IPS-18a (cell line): ENCODE results near the gene GNB1L.

Experiments used
- H3K27ac ChIP-seq: one replicate; pipeline ENCODE4 v1.5.1; 2013; ENCODE audit warnings: low read length
- H3K27me3 ChIP-seq: one replicate; pipeline ENCODE4 v1.6.1; 2013; ENCODE audit warnings: mild to moderate bottlenecking, low read length; ENCODE audit not compliant: control insufficient read depth, insufficient read depth
- H3K36me3 ChIP-seq: one replicate; pipeline ENCODE4 v1.6.1; 2013; ENCODE audit warnings: low read depth, low read length; ENCODE audit not compliant: control insufficient read depth
- H3K4me1 ChIP-seq: one replicate; pipeline ENCODE4 v1.6.1; 2013; ENCODE audit warnings: low read depth, low read length; ENCODE audit not compliant: control insufficient read depth
- H3K4me3 ChIP-seq: one replicate; pipeline ENCODE4 v1.5.1; 2013; ENCODE audit warnings: low read length
- H3K9ac ChIP-seq: one replicate; pipeline ENCODE4 v1.6.1; 2013; ENCODE audit warnings: mild to moderate bottlenecking, low read length, moderate library complexity
- H3K9me3 ChIP-seq: one replicate; pipeline ENCODE4 v1.6.1; 2013; ENCODE audit warnings: low read depth, low read length; ENCODE audit not compliant: control insufficient read depth

GNB1L gene

GRCh38 chr22:19851291-19852176 lies 3.1 kb downstream of the GNB1L start:
- no peak overlapping the region for H3K4me3 ChIP-seq
- H3K9me3 ChIP-seq: no peaks in the 10 kb centered on the region
- no peaks in the 10 kb centered on the region for H3K27me3 ChIP-seq
- no peak overlapping the region for H3K27ac ChIP-seq
- H3K4me1 ChIP-seq: peaks cover 11% of the 10 kb centered on the region
- H3K9ac ChIP-seq: no peak overlapping the region
- peaks cover 21% of the 10 kb centered on the region for H3K36me3 ChIP-seq

- Histone ChIP-seq H3K9me3 (no peaks in the 10 kb centered on the region), H3K4me3 (no peak overlapping the region), H3K27me3 (no peaks in the 10 kb centered on the region), H3K27ac (no peak overlapping the region), H3K9ac (no peak overlapping the region), H3K4me1 (peaks cover 8% of the 10 kb centered on the region), H3K36me3 (peaks cover 21% of the 10 kb centered on the region)
These were observed 3.9 kb downstream of the GNB1L start for GRCh38 chr22:19850763-19851109.

- Histone ChIP-seq H3K27ac (no peak overlapping the region), H3K4me3 (no peak overlapping the region), H3K4me1 (peaks cover 5% of the 10 kb centered on the region), H3K9ac (no peak overlapping the region), H3K36me3 (peaks cover 21% of the 10 kb centered on the region), H3K27me3 (no peaks in the 10 kb centered on the region), H3K9me3 (no peaks in the 10 kb centered on the region)
These were observed 4.6 kb downstream of the GNB1L start for GRCh38 chr22:19849835-19850762.

- no peak overlapping the region for H3K27ac ChIP-seq
- H3K27me3 ChIP-seq: no peaks in the 10 kb centered on the region
- H3K4me1 ChIP-seq: peaks cover 3% of the 10 kb centered on the region
- peaks cover 21% of the 10 kb centered on the region for H3K36me3 ChIP-seq
- no peak overlapping the region for H3K4me3 ChIP-seq
- no peak overlapping the region for H3K9ac ChIP-seq
- no peaks in the 10 kb centered on the region for H3K9me3 ChIP-seq
These were observed 6.1 kb downstream of the GNB1L start for GRCh38 chr22:19848298-19849224.

- Histone ChIP-seq H3K9ac (no peak overlapping the region), H3K27ac (no peak overlapping the region), H3K4me1 (no peaks in the 10 kb centered on the region), H3K27me3 (no peaks in the 10 kb centered on the region), H3K36me3 (peaks cover 21% of the 10 kb centered on the region), H3K9me3 (no peaks in the 10 kb centered on the region), H3K4me3 (no peak overlapping the region)
These were observed 7.4 kb downstream of the GNB1L start for GRCh38 chr22:19847345-19847632.

- H3K9me3 ChIP-seq: no peaks in the 10 kb centered on the region
- no peaks in the 10 kb centered on the region for H3K4me1 ChIP-seq
- H3K36me3 ChIP-seq: peaks cover 16% of the 10 kb centered on the region
- H3K27ac ChIP-seq: no peak overlapping the region
- H3K9ac ChIP-seq: no peak overlapping the region
- H3K4me3 ChIP-seq: no peak overlapping the region
- no peaks in the 10 kb centered on the region for H3K27me3 ChIP-seq
These were observed 7.9 kb downstream of the GNB1L start for GRCh38 chr22:19846620-19847344.

GRCh38 chr22:19845054-19845722 lies 9.5 kb downstream of the GNB1L start:
- Histone ChIP-seq H3K27ac (no peak overlapping the region), H3K27me3 (no peaks in the 10 kb centered on the region), H3K9ac (no peak overlapping the region), H3K36me3 (peaks cover 3% of the 10 kb centered on the region), H3K9me3 (no peaks in the 10 kb centered on the region), H3K4me1 (no peaks in the 10 kb centered on the region), H3K4me3 (no peak overlapping the region)

GRCh38 chr22:19844377-19845053 lies 10.2 kb downstream of the GNB1L start:
- Histone ChIP-seq H3K27ac (no peak overlapping the region), H3K27me3 (no peaks in the 10 kb centered on the region), H3K4me3 (no peak overlapping the region), H3K9me3 (no peaks in the 10 kb centered on the region), H3K9ac (no peak overlapping the region), H3K36me3 (no peaks in the 10 kb centered on the region), H3K4me1 (no peaks in the 10 kb centered on the region)

GRCh38 chr22:19843857-19844376 lies 10.8 kb downstream of the GNB1L start:
- Histone ChIP-seq H3K27me3 (no peaks in the 10 kb centered on the region), H3K4me1 (no peaks in the 10 kb centered on the region), H3K9me3 (no peaks in the 10 kb centered on the region), H3K9ac (no peak overlapping the region), H3K27ac (no peak overlapping the region), H3K36me3 (no peaks in the 10 kb centered on the region), H3K4me3 (no peak overlapping the region)
